OCI-LY1 (cell line): Measurements from ENCODE around the gene SEPHS1.

Experiments used
- EZH2 ChIP-seq: fragments of 200-600 bp; sonication (generic), shearing (Covaris generic); IDR thresholded peaks from 2 replicates; pipeline ENCODE4 v1.8.0; 2017; ENCODE audit warnings: borderline replicate concordance, mixed run types, mild to moderate bottlenecking, antibody characterized with exemption, low read length, moderate library complexity, mixed read lengths
- TF ChIP-seq, protein P1 (sequence below): fragments of 200-600 bp; sonication (generic), shearing (Covaris generic); IDR thresholded peaks from 2 replicates; pipeline ENCODE4 v1.5.1; 2017; ENCODE audit warnings: mild to moderate bottlenecking, antibody characterized with exemption, low read length, moderate library complexity, mixed read lengths

DNA sequence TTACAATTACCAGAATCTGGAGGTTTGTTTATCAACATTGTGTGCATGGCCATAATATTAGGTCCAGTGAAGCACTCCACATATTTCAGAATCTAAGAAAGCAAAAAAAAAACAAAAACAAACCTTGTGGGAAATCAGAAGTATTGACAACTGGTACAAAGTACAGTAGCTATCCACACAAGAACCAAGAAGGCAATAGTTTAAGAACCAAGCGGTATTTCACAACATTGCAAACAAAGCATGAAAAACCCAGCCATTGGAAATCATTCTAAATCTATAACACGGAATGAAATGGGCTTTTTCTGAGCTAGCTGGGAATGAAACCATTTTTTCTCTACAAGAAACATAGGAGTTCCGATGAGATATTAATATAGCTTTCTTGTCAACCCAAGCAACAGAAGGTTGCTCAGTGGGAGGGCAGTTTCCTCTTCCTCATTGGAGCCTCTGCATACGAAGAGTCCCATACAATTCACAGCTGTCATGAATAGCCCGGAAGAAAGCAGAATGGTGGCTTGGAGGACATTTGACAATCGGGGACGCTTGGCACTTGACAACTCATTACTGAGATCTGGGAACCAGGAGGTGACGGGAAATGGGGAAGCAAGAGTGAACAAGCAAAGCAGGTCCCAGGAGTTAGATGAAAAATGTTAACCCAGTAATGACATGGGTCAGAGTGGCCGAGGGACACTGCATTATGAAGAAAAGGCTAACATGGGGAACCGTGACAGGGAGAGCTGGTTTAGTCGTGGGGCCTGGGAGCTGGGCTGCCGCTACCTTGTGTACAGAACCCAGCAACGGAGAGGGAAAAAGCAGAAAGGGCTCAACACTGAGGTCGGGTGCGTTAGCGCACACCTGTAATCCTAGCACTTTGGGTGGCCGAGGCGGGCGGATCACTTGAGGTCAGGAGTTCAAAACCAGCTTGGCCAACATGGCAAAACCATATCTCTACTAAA lies 56.0 kb downstream of the SEPHS1 start:
- TF ChIP-seq, protein P1, sequence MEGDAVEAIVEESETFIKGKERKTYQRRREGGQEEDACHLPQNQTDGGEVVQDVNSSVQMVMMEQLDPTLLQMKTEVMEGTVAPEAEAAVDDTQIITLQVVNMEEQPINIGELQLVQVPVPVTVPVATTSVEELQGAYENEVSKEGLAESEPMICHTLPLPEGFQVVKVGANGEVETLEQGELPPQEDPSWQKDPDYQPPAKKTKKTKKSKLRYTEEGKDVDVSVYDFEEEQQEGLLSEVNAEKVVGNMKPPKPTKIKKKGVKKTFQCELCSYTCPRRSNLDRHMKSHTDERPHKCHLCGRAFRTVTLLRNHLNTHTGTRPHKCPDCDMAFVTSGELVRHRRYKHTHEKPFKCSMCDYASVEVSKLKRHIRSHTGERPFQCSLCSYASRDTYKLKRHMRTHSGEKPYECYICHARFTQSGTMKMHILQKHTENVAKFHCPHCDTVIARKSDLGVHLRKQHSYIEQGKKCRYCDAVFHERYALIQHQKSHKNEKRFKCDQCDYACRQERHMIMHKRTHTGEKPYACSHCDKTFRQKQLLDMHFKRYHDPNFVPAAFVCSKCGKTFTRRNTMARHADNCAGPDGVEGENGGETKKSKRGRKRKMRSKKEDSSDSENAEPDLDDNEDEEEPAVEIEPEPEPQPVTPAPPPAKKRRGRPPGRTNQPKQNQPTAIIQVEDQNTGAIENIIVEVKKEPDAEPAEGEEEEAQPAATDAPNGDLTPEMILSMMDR, result no peak
- TF ChIP-seq EZH2, result no peak
